ENCODE data around the gene ODC1. TPM values are rescaled to one million over a fixed set of nuclear protein-coding genes. Genes with fewer than 3 reads are reported as not detected.

Gene ODC1
- polyA plus RNA-seq, 1 donor (not counting 4 experiments of a cell fraction or from before 2014, with no cell fraction given) = 637 TPM

DNA sequence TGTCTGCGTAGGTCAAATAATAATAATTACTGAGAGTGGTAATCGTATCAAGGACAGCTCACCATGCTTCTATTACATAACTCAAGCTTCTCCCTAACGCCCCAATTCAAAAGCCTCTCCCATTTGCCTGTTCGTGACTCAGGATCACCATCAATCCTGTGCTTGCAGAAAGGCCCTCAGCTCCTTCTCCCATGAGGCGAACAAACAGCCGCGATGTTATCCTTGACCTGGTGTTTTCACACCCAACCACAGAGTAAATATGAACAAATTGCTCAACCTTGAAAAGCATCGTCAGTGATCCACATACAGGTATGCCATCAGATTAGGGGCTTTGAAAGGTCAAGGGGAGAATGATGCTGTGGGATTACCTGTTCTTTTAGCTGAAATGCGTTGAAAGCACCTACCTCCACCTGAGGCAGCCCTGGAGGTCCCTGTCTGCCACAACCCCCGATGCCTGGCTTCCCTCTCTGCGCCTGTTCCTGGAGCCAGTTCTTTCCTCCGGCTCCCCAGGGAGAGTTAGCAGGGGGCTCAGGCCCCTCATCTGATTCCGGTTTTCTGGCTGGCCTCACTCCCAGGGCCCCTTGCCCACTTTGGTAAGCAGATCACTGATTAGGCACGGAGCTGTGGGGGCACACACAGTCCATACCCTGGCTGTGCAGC is 39.1 kb upstream of the ODC1 start:
- H3K4me2 ChIP-seq (ENCODE audit: control insufficient read depth, extremely low read depth, insufficient read depth, low read depth, low read length) = no peak overlapping the region
- no peak overlapping the region for H3K27ac ChIP-seq (ENCODE audit: control insufficient read depth, insufficient read depth, low read length)
- H3K9ac ChIP-seq (ENCODE audit: control insufficient read depth, extremely low read depth, insufficient read depth, low read length) = no peak overlapping the region
- peaks cover 11% of the 10 kb centered on the region for H3K27me3 ChIP-seq (ENCODE audit: control insufficient read depth, extremely low read depth, insufficient read depth, low read length)
- no peak overlapping the region for H3K4me3 ChIP-seq (ENCODE audit: control insufficient read depth in 2 of 3, extremely low read depth in 1 of 3, insufficient read depth in 2 of 3, low read depth in 1 of 3, low read length in 3 of 3)
- FAIRE-seq (no peak), DNase-seq (ENCODE audit: low read depth, low spot score) (no peak)
- no peak overlapping the region for H2AFZ ChIP-seq (ENCODE audit: control insufficient read depth, low read length)
- H3K9me1 ChIP-seq (ENCODE audit: control insufficient read depth, extremely low read depth, insufficient read depth, low read length) = no peaks in the 10 kb centered on the region
- H3K9me3 ChIP-seq (ENCODE audit: control insufficient read depth, low read depth, low read length) = no peaks in the 10 kb centered on the region
- H3K36me3 ChIP-seq (ENCODE audit: control insufficient read depth in 2 of 2, extremely low read depth in 1 of 2, insufficient read depth in 2 of 2, low read length in 2 of 2) = no peaks in the 10 kb centered on the region
- dilution Hi-C loops (cut with MboI; ENCODE audit: extremely low pct_ligation_motif_present, low sequenced_read_pairs) = no loop called here
- peaks cover 2% of the 10 kb centered on the region for H3K4me1 ChIP-seq (ENCODE audit: control insufficient read depth, extremely low read depth, insufficient read depth, low read length)
- H3K79me2 ChIP-seq (ENCODE audit: control insufficient read depth, insufficient read depth, low read length) = no peaks in the 10 kb centered on the region
- TF ChIP-seq EZH2 (IDR thresholded peaks at IDR 0.05; ENCODE audit: low read length) = no peak
- TF ChIP-seq, protein P1, sequence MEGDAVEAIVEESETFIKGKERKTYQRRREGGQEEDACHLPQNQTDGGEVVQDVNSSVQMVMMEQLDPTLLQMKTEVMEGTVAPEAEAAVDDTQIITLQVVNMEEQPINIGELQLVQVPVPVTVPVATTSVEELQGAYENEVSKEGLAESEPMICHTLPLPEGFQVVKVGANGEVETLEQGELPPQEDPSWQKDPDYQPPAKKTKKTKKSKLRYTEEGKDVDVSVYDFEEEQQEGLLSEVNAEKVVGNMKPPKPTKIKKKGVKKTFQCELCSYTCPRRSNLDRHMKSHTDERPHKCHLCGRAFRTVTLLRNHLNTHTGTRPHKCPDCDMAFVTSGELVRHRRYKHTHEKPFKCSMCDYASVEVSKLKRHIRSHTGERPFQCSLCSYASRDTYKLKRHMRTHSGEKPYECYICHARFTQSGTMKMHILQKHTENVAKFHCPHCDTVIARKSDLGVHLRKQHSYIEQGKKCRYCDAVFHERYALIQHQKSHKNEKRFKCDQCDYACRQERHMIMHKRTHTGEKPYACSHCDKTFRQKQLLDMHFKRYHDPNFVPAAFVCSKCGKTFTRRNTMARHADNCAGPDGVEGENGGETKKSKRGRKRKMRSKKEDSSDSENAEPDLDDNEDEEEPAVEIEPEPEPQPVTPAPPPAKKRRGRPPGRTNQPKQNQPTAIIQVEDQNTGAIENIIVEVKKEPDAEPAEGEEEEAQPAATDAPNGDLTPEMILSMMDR (optimal IDR thresholded peaks at IDR 0.05 in 1 of 3, IDR thresholded peaks at IDR 0.05 in 1 of 3, conservative IDR thresholded peaks at IDR 0.05 in 1 of 3; ENCODE audit: extremely low read depth in 1 of 3, insufficient read depth in 2 of 3, low read length in 3 of 3) = no peak
- H4K20me1 ChIP-seq (ENCODE audit: control insufficient read depth, extremely low read depth, insufficient read depth, low read length) = no peaks in the 10 kb centered on the region

DNA sequence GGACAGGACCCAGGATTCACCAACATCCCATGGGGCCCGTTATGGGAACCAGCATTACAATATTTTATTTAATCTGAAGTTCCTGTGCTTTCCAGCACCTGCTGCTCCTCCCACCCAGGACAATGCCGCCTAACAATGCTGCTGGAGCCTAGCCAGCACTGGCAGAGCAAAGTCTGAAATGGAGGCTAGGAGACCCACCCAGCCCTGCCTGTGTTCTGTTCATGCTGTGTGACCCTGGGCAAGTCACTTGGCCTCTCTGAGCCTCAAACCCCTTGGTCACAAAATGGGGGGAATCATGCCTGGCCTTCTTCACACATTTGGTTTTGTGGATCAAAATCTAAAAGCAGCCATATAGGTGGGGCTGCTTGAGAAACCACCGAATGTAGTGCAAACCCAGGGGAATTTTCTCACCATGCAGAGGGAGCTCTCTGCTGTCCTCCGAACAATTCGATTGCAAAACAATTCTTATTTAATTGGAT is 38.5 kb upstream of the ODC1 start:
- Histone ChIP-seq H3K9me1 (ENCODE audit: control insufficient read depth, extremely low read depth, insufficient read depth, low read length) (no peaks in the 10 kb centered on the region), H3K4me3 (ENCODE audit: control insufficient read depth in 2 of 3, extremely low read depth in 1 of 3, insufficient read depth in 2 of 3, low read depth in 1 of 3, low read length in 3 of 3) (no peak overlapping the region), H3K9me3 (ENCODE audit: control insufficient read depth, low read depth, low read length) (no peaks in the 10 kb centered on the region), H3K27me3 (ENCODE audit: control insufficient read depth, extremely low read depth, insufficient read depth, low read length) (peaks cover 16% of the 10 kb centered on the region), H3K9ac (ENCODE audit: control insufficient read depth, extremely low read depth, insufficient read depth, low read length) (no peak overlapping the region), H3K4me2 (ENCODE audit: control insufficient read depth, extremely low read depth, insufficient read depth, low read depth, low read length) (no peak overlapping the region), H3K4me1 (ENCODE audit: control insufficient read depth, extremely low read depth, insufficient read depth, low read length) (peaks cover 2% of the 10 kb centered on the region), H4K20me1 (ENCODE audit: control insufficient read depth, extremely low read depth, insufficient read depth, low read length) (no peaks in the 10 kb centered on the region), H2AFZ (ENCODE audit: control insufficient read depth, low read length) (no peak overlapping the region), H3K79me2 (ENCODE audit: control insufficient read depth, insufficient read depth, low read length) (no peaks in the 10 kb centered on the region), H3K36me3 (ENCODE audit: control insufficient read depth in 2 of 2, extremely low read depth in 1 of 2, insufficient read depth in 2 of 2, low read length in 2 of 2) (no peaks in the 10 kb centered on the region), H3K27ac (ENCODE audit: control insufficient read depth, insufficient read depth, low read length) (no peak overlapping the region)
- DNase-seq (ENCODE audit: low read depth, low spot score) = no peak
- FAIRE-seq = no peak
- dilution Hi-C loops (cut with MboI; ENCODE audit: extremely low pct_ligation_motif_present, low sequenced_read_pairs) = no loop called here
- TF ChIP-seq, protein P1 (optimal IDR thresholded peaks at IDR 0.05 in 1 of 3, IDR thresholded peaks at IDR 0.05 in 1 of 3, conservative IDR thresholded peaks at IDR 0.05 in 1 of 3; ENCODE audit: extremely low read depth in 1 of 3, insufficient read depth in 2 of 3, low read length in 3 of 3) = no peak
- TF ChIP-seq EZH2 (IDR thresholded peaks at IDR 0.05; ENCODE audit: low read length) = no peak
